CD14-positive monocyte (primary cell): ENCODE measurements around the gene CTNS. TPM values are rescaled to one million over a fixed set of nuclear protein-coding genes. Genes with fewer than 3 reads are reported as not detected.

Experiments
- DNase-seq, 3 donors: peaks; one replicate each; pipeline ENCODE4 v3.0.0-alpha.2; 2011 to 2022
- H2AFZ ChIP-seq: 2 replicates; pipeline ENCODE4 v1.6.0; 2012; ENCODE audit warnings: mild to moderate bottlenecking, low read depth, low read length, inconsistent platforms; ENCODE audit not compliant: insufficient read depth, poor library complexity, severe bottlenecking
- H3K27ac ChIP-seq, 2 donors: 1 replicate in 1 of 2; 2 replicates in 1 of 2; pipeline ENCODE4 v1.5.1; 2012 to 2013; ENCODE audit warnings: low read length in 2 of 2, control low read depth in 1 of 2, inconsistent platforms in 1 of 2, low read depth in 1 of 2, mild to moderate bottlenecking in 1 of 2
- H3K27me3 ChIP-seq, 2 donors: one replicate each; pipeline versions ENCODE4 v1.6.0 to v1.6.1; 2011 to 2013; ENCODE audit warnings: low read length in 2 of 2; ENCODE audit not compliant: control insufficient read depth in 2 of 2, insufficient read depth in 2 of 2
- H3K36me3 ChIP-seq, 2 donors: replicated peaks in 1 of 2; 1 replicate in 1 of 2; 2 replicates in 1 of 2; pipeline versions ENCODE4 v1.5.1 to v1.6.1; 2012 to 2013; ENCODE audit warnings: low read length in 2 of 2, control low read depth in 1 of 2, inconsistent platforms in 1 of 2, mild to moderate bottlenecking in 1 of 2; ENCODE audit not compliant: insufficient read depth in 2 of 2, control insufficient read depth in 1 of 2
- H3K4me1 ChIP-seq, 2 donors: 1 replicate in 1 of 2; 2 replicates in 1 of 2; pipeline versions ENCODE4 v1.5.1 to v1.6.1; 2012 to 2013; ENCODE audit warnings: low read length in 2 of 2, control low read depth in 1 of 2, inconsistent platforms in 1 of 2, mild to moderate bottlenecking in 1 of 2, moderate library complexity in 1 of 2; ENCODE audit not compliant: insufficient read depth in 2 of 2, control insufficient read depth in 1 of 2
- H3K4me2 ChIP-seq: replicated peaks from 2 replicates; pipeline ENCODE3; 2012; ENCODE audit warnings: low read length, moderate library complexity, mild to moderate bottlenecking; ENCODE audit not compliant: poor library complexity, severe bottlenecking; ENCODE audit errors: extremely low read depth
- H3K4me3 ChIP-seq, 3 experiments: fragments of 200-600 bp in 1 of 3; sonication (generic) in 1 of 3; replicated peaks in 1 of 3; 1 replicate in 2 of 3; 2 replicates in 1 of 3; pipeline ENCODE4 v1.5.1; 2011 to 2013; ENCODE audit warnings: low read length in 3 of 3, mild to moderate bottlenecking in 3 of 3, control low read depth in 2 of 3, low read depth in 2 of 3, inconsistent platforms in 1 of 3, moderate library complexity in 1 of 3
- H3K79me2 ChIP-seq: 2 replicates; pipeline ENCODE4 v1.6.0; 2012; ENCODE audit warnings: mild to moderate bottlenecking, control low read depth, inconsistent platforms, low read length, moderate library complexity; ENCODE audit not compliant: insufficient read depth
- H3K9ac ChIP-seq: 2 replicates; pipeline ENCODE4 v1.6.0; 2017; ENCODE audit warnings: low read length, mild to moderate bottlenecking; ENCODE audit not compliant: insufficient read depth, poor library complexity, severe bottlenecking
- H3K9me3 ChIP-seq, 2 donors: replicated peaks in 1 of 2; 1 replicate in 1 of 2; 2 replicates in 1 of 2; pipeline versions ENCODE4 v1.5.1 to v1.6.1; 2012 to 2013; ENCODE audit warnings: low read length in 2 of 2, control low read depth in 1 of 2; ENCODE audit not compliant: control insufficient read depth in 1 of 2, insufficient read depth in 1 of 2
- H4K20me1 ChIP-seq: 2 replicates; pipeline ENCODE4 v1.6.0; 2012; ENCODE audit warnings: mild to moderate bottlenecking, low read length, control low read depth, moderate library complexity; ENCODE audit not compliant: insufficient read depth
- H3K27ac Mint-ChIP-seq, 7 donors: one replicate each; pipeline ENCODE4 v1.8.0; 2020; ENCODE audit warnings: mild to moderate bottlenecking in 7 of 7, mixed read lengths in 7 of 7, moderate library complexity in 6 of 7, inconsistent platforms in 2 of 7
- H3K27me3 Mint-ChIP-seq, 3 donors: one replicate each; pipeline ENCODE4 v1.8.0; 2021 to 2022; ENCODE audit warnings: low read depth in 3 of 3, mild to moderate bottlenecking in 3 of 3, mixed read lengths in 3 of 3, moderate library complexity in 3 of 3, inconsistent platforms in 1 of 3
- H3K36me3 Mint-ChIP-seq, 2 donors: one replicate each; pipeline ENCODE4 v1.8.0; 2020; ENCODE audit warnings: mixed read lengths in 2 of 2, inconsistent platforms in 1 of 2, mild to moderate bottlenecking in 1 of 2
- H3K4me1 Mint-ChIP-seq: one replicate; pipeline ENCODE4 v1.8.0; 2020; ENCODE audit warnings: mild to moderate bottlenecking, mixed read lengths
- H3K4me3 Mint-ChIP-seq, 2 donors: one replicate each; pipeline ENCODE4 v1.8.0; 2020; ENCODE audit warnings: mild to moderate bottlenecking in 2 of 2, mixed read lengths in 2 of 2, moderate library complexity in 1 of 2
- H3K9me3 Mint-ChIP-seq, 7 donors: one replicate each; pipeline ENCODE4 v1.8.0; 2020 to 2022; ENCODE audit warnings: mixed read lengths in 7 of 7, mild to moderate bottlenecking in 6 of 7, moderate library complexity in 6 of 7, inconsistent platforms in 2 of 7
- WGBS: methylation state at CpG from one replicate; pipeline ENCODE4 v1.1.5; 2013; ENCODE audit warnings: missing lambda C conversion rate; ENCODE audit not compliant: insufficient coverage; 5-methylcytosine and 5-hydroxymethylcytosine counted together
- intact Hi-C, 2 donors: fragments of 100-400 bp; cut with micrococcal nuclease; formaldehyde crosslinking; loops; one replicate each; pipeline versions ENCODE4 v1.15.0 to v1.15.1; 2023
- polyA plus RNA-seq, 3 donors: library from polyadenylated mRNA; depleted of rRNA in 1 of 3; unstranded in 2 of 3; stranded (reverse) in 1 of 3; fragments of 300-500 nt in 2 of 3; fragments of >200 nt in 1 of 3; fragmentation: Illumina TruSeq in 2 of 3; gene quantifications; 1 replicate in 2 of 3; 2 replicates in 1 of 3; pipeline ENCODE4 v1.2.3, GENCODE V29; 2012 to 2021
- TF ChIP-seq, protein P1 (sequence below): fragments of 200-600 bp; IDR thresholded peaks from one replicate; pipeline ENCODE4 v1.8.0; 2022; ENCODE audit warnings: antibody characterized with exemption, mild to moderate bottlenecking

CTNS gene
- polyA plus RNA-seq, 3 donors: 11.6 to 11.8 (median 11.7) TPM

GRCh38 chr17:3645310-3645709 lies 8.8 kb downstream of the CTNS start:
- H3K36me3 Mint-ChIP-seq: peaks cover 34 to 73% of the 10 kb centered on the region in 2 donors
- H3K4me2 ChIP-seq: no peak overlapping the region

DNA sequence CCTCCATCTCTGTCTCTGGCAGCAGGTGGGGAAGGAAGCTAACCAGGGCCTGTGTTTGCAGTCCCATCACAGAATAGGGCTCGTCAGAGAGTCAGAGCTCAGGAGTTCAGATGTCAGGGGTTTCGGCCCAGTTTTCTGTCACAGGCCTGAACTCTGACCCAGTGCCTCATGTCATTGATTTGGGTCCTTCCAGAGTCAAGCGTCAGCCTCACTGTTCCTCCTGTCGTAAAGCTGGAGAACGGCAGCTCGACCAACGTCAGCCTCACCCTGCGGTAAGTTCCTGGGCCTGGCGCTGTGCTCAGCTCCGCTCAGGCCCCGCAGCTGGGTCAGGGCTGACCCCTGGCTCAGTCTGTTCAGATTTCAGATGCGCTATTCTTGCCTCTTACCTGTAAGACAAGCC lies 10.7 kb downstream of the CTNS start:
- Mint-ChIP-seq H3K36me3 (peaks cover 38 to 80% of the 10 kb centered on the region in 2 donors), H3K27me3 (peaks cover 0 to 3% (median 0%) of the 10 kb centered on the region in 3 donors), H3K27ac (no peak overlapping the region), H3K4me1 (no peaks in the 10 kb centered on the region), H3K4me3 (no peak overlapping the region), H3K9me3 (no peaks in the 10 kb centered on the region)
- Histone ChIP-seq H3K4me2 (no peak overlapping the region), H2AFZ (no peak overlapping the region), H3K27me3 (no peaks in the 10 kb centered on the region), H3K27ac (no peak overlapping the region), H3K4me3 (no peak overlapping the region), H3K9me3 (no peaks in the 10 kb centered on the region), H3K79me2 (no peaks in the 10 kb centered on the region), H3K4me1 (no peaks in the 10 kb centered on the region), H3K9ac (no peak overlapping the region), H3K36me3 (peaks cover 11 to 53% of the 10 kb centered on the region in 2 donors), H4K20me1 (no peaks in the 10 kb centered on the region)
- WGBS: 90% methylated on average over 12 of the region's 12 CpGs
- TF ChIP-seq, protein P1, sequence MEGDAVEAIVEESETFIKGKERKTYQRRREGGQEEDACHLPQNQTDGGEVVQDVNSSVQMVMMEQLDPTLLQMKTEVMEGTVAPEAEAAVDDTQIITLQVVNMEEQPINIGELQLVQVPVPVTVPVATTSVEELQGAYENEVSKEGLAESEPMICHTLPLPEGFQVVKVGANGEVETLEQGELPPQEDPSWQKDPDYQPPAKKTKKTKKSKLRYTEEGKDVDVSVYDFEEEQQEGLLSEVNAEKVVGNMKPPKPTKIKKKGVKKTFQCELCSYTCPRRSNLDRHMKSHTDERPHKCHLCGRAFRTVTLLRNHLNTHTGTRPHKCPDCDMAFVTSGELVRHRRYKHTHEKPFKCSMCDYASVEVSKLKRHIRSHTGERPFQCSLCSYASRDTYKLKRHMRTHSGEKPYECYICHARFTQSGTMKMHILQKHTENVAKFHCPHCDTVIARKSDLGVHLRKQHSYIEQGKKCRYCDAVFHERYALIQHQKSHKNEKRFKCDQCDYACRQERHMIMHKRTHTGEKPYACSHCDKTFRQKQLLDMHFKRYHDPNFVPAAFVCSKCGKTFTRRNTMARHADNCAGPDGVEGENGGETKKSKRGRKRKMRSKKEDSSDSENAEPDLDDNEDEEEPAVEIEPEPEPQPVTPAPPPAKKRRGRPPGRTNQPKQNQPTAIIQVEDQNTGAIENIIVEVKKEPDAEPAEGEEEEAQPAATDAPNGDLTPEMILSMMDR: no peak
- intact Hi-C loops: no loop called here
- DNase-seq: no peak

More at GRCh38 chr17:3645310-3645709, 8.8 kb downstream of the CTNS start:
- Mint-ChIP-seq H3K27ac (peak overlapping the region in 2 of 7 donors; percentile 12 to 36), H3K9me3 (no peaks in the 10 kb centered on the region), H3K4me1 (peaks cover 7% of the 10 kb centered on the region), H3K27me3 (peaks cover 0 to 3% (median 0%) of the 10 kb centered on the region in 3 donors), H3K4me3 (no peak overlapping the region)
- TF ChIP-seq, protein P1: no peak
- WGBS: 71% methylated on average over 3 of the region's 5 CpGs
- peaks cover 11 to 50% of the 10 kb centered on the region in 2 donors for H3K36me3 ChIP-seq
- intact Hi-C loops: no loop called here
- H3K79me2 ChIP-seq: no peaks in the 10 kb centered on the region
- H3K9me3 ChIP-seq: no peaks in the 10 kb centered on the region
- H3K4me1 ChIP-seq: peaks cover 4 to 7% of the 10 kb centered on the region in 2 donors
- H3K27ac ChIP-seq: no peak overlapping the region
- no peak for DNase-seq
- no peaks in the 10 kb centered on the region for H3K27me3 ChIP-seq
- H2AFZ ChIP-seq: no peak overlapping the region
- H4K20me1 ChIP-seq: no peaks in the 10 kb centered on the region
- no peak overlapping the region for H3K9ac ChIP-seq
- no peak overlapping the region for H3K4me3 ChIP-seq
